ENCODE results near the gene KYNU.
"Not testable (repeated sequence)": the region's sequence is repeated elsewhere in the genome, so short reads cannot be mapped to it uniquely, and the experiment has no call there.

The KYNU gene

GRCh38 chr2:142877216-142877838 is at the start of gene KYNU:
KYNU (plus strand) TSS chr2:142877664; CDS start chr2:142885368, 7,704 bp downstream.
- DNase-seq = peak; percentile 49

- peak; percentile 78 for DNase-seq
Measured at GRCh38 chr2:142834021-142834420, 43.4 kb upstream of the KYNU start.

- DNase-seq = no peak
Measured at GRCh38 chr2:142840436-142840835, 37.0 kb upstream of the KYNU start.

GRCh38 chr2:142841788-142842187 is 35.7 kb upstream of the KYNU start:
- no peak for DNase-seq

GRCh38 chr2:142842369-142842768 is 35.1 kb upstream of the KYNU start:
- DNase-seq = no peak

- DNase-seq = no peak
Measured at GRCh38 chr2:142843731-142844130, 33.7 kb upstream of the KYNU start.

GRCh38 chr2:142848023-142848606 is 29.3 kb upstream of the KYNU start:
- no peak for DNase-seq

GRCh38 chr2:142849820-142850219 is 27.6 kb upstream of the KYNU start:
- no peak for DNase-seq

GRCh38 chr2:142853912-142854311 is 23.6 kb upstream of the KYNU start:
- DNase-seq = no peak

- DNase-seq = peak; percentile 61
Measured at GRCh38 chr2:142857256-142858164, 20.0 kb upstream of the KYNU start.

- no peak for DNase-seq
Measured at GRCh38 chr2:142858961-142859360, 18.5 kb upstream of the KYNU start.

GRCh38 chr2:142862299-142862698 is 15.2 kb upstream of the KYNU start:
- no peak for DNase-seq

GRCh38 chr2:142862847-142863246 is 14.6 kb upstream of the KYNU start:
- no peak for DNase-seq

- peak; percentile 59 for DNase-seq
Measured at GRCh38 chr2:142863485-142863961, 13.9 kb upstream of the KYNU start.

- DNase-seq = not testable (repeated sequence)
Measured at GRCh38 chr2:142864605-142865004, 12.9 kb upstream of the KYNU start.

- DNase-seq = peak; percentile 24
Measured at GRCh38 chr2:142865924-142866323, 11.5 kb upstream of the KYNU start.

- no peak for DNase-seq
Measured at GRCh38 chr2:142866426-142866825, 11.0 kb upstream of the KYNU start.

- DNase-seq = no peak
Measured at GRCh38 chr2:142867136-142867535, 10.3 kb upstream of the KYNU start.

GRCh38 chr2:142868229-142868762 is 9.2 kb upstream of the KYNU start:
- DNase-seq = no peak

- DNase-seq = not testable (repeated sequence)
Measured at GRCh38 chr2:142869065-142869460, 8.4 kb upstream of the KYNU start.

GRCh38 chr2:142869461-142870106 is 7.9 kb upstream of the KYNU start:
- DNase-seq = no peak

- DNase-seq = no peak
Measured at GRCh38 chr2:142870526-142870925, 6.9 kb upstream of the KYNU start.

GRCh38 chr2:142871396-142871795 is 6.1 kb upstream of the KYNU start:
- no peak for DNase-seq
